Measurements from ENCODE around the gene SLC22A6. TPM values are rescaled to one million over a fixed set of nuclear protein-coding genes. Genes with fewer than 3 reads are reported as not detected.

Gene SLC22A6
- total RNA-seq, 1 experiment from 2014 or later = not detected

DNA sequence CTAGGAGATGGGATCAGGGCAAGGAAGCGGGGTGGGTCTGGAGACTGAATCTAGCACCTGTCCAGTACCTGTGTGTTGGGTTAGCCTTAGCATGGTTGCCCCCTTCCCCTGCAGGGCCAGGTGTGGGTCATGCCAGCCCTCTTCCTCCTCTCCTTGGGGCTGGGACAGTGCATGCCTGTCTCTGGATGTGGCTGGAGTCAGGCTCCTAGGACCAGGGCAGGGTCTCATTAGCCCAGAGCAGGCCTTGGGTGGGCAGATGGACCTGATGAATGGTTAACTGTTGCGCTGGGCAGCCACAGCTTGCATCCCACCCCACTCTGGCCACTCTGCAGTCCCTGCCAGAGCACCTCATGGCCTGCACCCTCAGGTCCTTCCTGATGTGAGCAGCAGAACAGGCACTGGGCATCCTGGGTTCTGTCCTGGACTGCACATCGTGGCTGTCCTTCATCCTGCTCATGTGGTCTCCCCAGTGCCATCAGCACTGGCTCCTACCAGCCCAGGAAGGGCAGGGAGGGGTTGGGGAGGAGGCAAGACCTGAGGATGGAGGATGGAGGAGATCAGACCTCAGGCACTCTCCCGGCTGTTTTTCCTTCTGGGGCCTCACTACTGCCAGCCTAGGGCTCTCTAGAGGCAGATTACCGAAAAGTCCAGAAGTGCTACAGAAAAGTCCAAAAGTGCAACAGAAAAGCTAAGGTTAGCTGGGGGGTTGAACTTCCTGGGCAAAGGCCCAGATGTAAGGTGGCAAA is 50.8 kb downstream of the SLC22A6 start:
- Histone ChIP-seq H3K27ac (no peak overlapping the region), H3K4me1 (replicated peaks) (no peaks in the 10 kb centered on the region), H3K36me3 (no peaks in the 10 kb centered on the region), H3K9me3 (replicated peaks) (no peaks in the 10 kb centered on the region), H3K4me3 (no peak overlapping the region), H3K27me3 (replicated peaks) (peaks cover 5% of the 10 kb centered on the region; the same call in 1 of the 2 replicates)
- no peak for DNase-seq (ENCODE audit: low read depth in 1 of 2, low spot score in 2 of 2)

GRCh38 chr11:62933285-62933684 is 51.5 kb downstream of the SLC22A6 start:
- Histone ChIP-seq H3K9me3 (replicated peaks) (no peaks in the 10 kb centered on the region), H3K4me3 (no peak overlapping the region), H3K36me3 (no peaks in the 10 kb centered on the region), H3K27me3 (replicated peaks) (peaks cover 11% of the 10 kb centered on the region), H3K4me1 (replicated peaks) (no peaks in the 10 kb centered on the region), H3K27ac (no peak overlapping the region)
- DNase-seq (ENCODE audit: low read depth in 1 of 2, low spot score in 2 of 2) = no peak

GRCh38 chr11:62931499-62932278 is 53.1 kb downstream of the SLC22A6 start:
- H3K4me1 ChIP-seq (replicated peaks) = no peaks in the 10 kb centered on the region
- no peak overlapping the region for H3K27ac ChIP-seq
- H3K4me3 ChIP-seq = no peak overlapping the region
- no peaks in the 10 kb centered on the region for H3K36me3 ChIP-seq
- H3K27me3 ChIP-seq (replicated peaks) = peaks cover 27% of the 10 kb centered on the region
- H3K9me3 ChIP-seq (replicated peaks) = no peaks in the 10 kb centered on the region
- no peak for DNase-seq (ENCODE audit: low read depth in 1 of 2, low spot score in 2 of 2)

DNA sequence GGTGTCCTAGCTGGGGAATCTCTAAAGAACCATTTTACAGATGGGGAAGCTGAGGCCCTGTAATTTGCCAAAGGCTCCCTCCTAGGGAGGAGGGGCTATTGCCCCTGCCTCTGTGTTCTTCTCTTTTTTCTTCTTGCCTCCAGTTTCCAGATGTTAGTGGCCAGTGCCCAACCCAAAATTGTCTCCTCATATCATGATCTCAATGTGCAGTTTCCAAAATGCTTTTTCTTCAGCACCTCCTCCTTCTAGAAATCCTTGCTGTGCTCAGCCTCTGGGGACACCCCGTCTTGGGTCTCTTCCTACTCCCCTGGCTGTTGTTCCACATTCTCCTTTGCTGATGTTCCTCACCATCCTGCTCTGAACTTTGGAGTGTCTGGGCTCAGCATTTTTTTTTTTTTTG is 54.1 kb downstream of the SLC22A6 start:
- Histone ChIP-seq H3K27me3 (replicated peaks) (peaks cover 34% of the 10 kb centered on the region), H3K4me3 (no peak overlapping the region), H3K4me1 (replicated peaks) (no peaks in the 10 kb centered on the region), H3K36me3 (no peaks in the 10 kb centered on the region), H3K9me3 (replicated peaks) (no peaks in the 10 kb centered on the region), H3K27ac (no peak overlapping the region)
- no peak for DNase-seq (ENCODE audit: low read depth in 1 of 2, low spot score in 2 of 2)

DNA sequence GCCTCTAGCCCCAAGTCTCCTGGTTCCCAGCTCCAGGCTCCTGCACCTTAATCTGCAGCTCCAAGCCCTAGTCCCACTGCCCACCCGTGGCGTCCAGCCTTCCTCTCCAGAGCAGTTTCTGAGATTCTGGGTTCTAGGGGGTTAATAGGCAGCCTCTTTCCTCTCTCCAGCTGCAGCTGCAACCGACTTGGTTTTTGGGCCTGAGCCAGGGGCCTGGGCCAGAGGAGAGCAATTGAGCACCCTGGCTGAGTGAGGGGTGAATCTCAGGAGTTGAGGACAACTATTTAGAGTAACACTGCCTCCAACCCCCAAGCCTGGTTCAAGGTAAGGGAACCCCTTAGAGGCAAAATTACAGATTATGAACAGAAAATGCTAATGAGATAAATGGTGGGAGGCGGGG is 54.6 kb downstream of the SLC22A6 start:
- H3K4me1 ChIP-seq (replicated peaks) = no peaks in the 10 kb centered on the region
- peaks cover 37% of the 10 kb centered on the region for H3K27me3 ChIP-seq (replicated peaks)
- no peaks in the 10 kb centered on the region for H3K9me3 ChIP-seq (replicated peaks)
- no peak overlapping the region for H3K27ac ChIP-seq
- no peaks in the 10 kb centered on the region for H3K36me3 ChIP-seq
- H3K4me3 ChIP-seq = no peak overlapping the region
- DNase-seq (ENCODE audit: low read depth in 1 of 2, low spot score in 2 of 2) = no peak

DNA sequence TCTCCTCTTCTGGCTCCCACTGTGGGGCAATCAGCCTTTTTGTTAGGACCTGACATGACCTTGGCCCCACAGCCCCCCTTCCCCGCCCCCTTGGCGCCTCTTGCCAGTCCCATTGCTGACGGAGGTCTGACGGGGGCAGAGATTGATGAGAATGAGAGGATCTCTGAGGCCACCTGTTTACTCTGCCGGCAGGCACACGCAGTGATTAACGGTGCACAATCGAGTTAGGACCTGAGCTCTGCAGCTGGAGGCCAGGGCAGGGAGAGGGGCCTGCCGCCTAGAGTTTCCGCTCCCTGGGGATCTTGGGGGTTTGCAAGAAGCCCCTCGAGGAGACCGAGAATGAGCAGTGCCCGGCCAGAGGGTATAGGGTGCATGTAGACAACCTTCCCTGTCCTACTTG is 56.8 kb downstream of the SLC22A6 start:
- no peaks in the 10 kb centered on the region for H3K9me3 ChIP-seq (replicated peaks)
- no peaks in the 10 kb centered on the region for H3K36me3 ChIP-seq
- H3K27me3 ChIP-seq (replicated peaks) = peaks cover 55% of the 10 kb centered on the region
- no peak for DNase-seq (ENCODE audit: low read depth in 1 of 2, low spot score in 2 of 2)
- no peak overlapping the region for H3K27ac ChIP-seq
- H3K4me3 ChIP-seq = no peak overlapping the region
- H3K4me1 ChIP-seq (replicated peaks) = no peaks in the 10 kb centered on the region; the same call in none of the 2 replicates

DNA sequence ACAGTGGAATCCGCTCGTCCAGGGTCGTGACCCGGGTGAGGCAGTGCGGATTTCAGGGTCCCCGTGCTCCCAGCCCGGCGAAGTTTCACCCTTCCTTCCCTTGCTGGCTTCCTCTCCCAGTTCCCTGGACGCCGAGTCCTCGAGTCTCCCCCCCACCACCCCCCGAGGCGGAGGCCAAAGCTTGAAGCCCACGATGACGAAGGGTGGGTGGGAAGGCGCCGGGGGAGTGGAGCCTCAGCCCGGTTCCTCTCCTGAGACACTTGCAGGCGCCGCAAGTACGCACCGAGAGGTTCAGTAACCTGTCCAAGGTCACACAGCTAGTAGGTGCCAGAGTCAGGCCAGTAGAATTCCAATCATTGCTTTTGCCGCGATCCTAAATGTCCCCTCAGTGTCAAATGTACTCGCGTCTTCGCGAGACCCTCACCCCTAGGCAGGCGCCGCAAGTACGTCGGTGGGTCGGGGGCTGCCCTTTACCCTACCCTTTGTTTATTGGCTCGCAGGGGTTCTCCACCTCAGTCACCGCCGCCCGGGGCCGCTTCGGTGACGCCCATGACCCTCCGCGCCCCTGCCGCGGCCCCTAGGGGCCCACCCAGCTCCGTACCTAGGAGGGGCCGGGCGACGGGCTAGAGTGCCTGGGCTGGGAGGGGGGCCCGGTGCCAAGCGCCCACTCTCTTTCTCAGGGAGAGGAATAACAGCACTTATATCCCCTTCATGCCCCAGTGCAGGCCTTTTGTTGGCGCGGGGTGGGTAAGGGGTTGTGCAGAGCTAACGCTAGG is 57.9 kb downstream of the SLC22A6 start:
- Histone ChIP-seq H3K9me3 (replicated peaks) (no peaks in the 10 kb centered on the region), H3K4me1 (replicated peaks) (no peaks in the 10 kb centered on the region; the same call in none of the 2 replicates), H3K4me3 (no peak overlapping the region), H3K27me3 (replicated peaks) (peaks cover 66% of the 10 kb centered on the region), H3K36me3 (no peaks in the 10 kb centered on the region), H3K27ac (no peak overlapping the region)
- DNase-seq (ENCODE audit: low read depth in 1 of 2, low spot score in 2 of 2) = no peak

Other genes with a start within 250 kb of the SLC22A6 start
- 8.3 and 10.8 TPM in 2 replicates for gene ZBTB3, start 230.8 kb downstream of the SLC22A6 start, total RNA-seq (2014; rRNA removed; shearing (Covaris generic))
- gene POLR2G, start 223.4 kb downstream of the SLC22A6 start, total RNA-seq (2014; rRNA removed; shearing (Covaris generic)) = 224 and 259 TPM in 2 replicates
- 19.7 and 28.9 TPM in 2 replicates for gene TAF6L, start 213.6 kb downstream of the SLC22A6 start, total RNA-seq (2014; rRNA removed; shearing (Covaris generic))
- 92.8 and 131 TPM in 2 replicates for gene TMEM179B, start 197.6 kb downstream of the SLC22A6 start, total RNA-seq (2014; rRNA removed; shearing (Covaris generic))
- 39.7 and 42.4 TPM in 2 replicates for gene TMEM223, start 193.0 kb downstream of the SLC22A6 start, total RNA-seq (2014; rRNA removed; shearing (Covaris generic))
- gene NXF1, start 179.5 kb downstream of the SLC22A6 start, total RNA-seq (2014; rRNA removed; shearing (Covaris generic)) = 33.6 and 33.8 TPM in 2 replicates
- 45.7 and 45.8 TPM in 2 replicates for gene STX5, start 152.9 kb downstream of the SLC22A6 start, total RNA-seq (2014; rRNA removed; shearing (Covaris generic))
- gene TEX54, start 152.1 kb downstream of the SLC22A6 start, total RNA-seq (2014; rRNA removed; shearing (Covaris generic)) = not detected in 2 replicates
- 97.4 and 102 TPM in 2 replicates for gene WDR74, start 145.4 kb downstream of the SLC22A6 start, total RNA-seq (2014; rRNA removed; shearing (Covaris generic))
- gene SLC3A2, start 104.1 kb downstream of the SLC22A6 start, total RNA-seq (2014; rRNA removed; shearing (Covaris generic)) = 452 and 454 TPM in 2 replicates
- not detected in 2 replicates for gene CHRM1, start 63.6 kb downstream of the SLC22A6 start, total RNA-seq (2014; rRNA removed; shearing (Covaris generic))
- not detected in 2 replicates for gene SLC22A8, start 30.9 kb upstream of the SLC22A6 start, total RNA-seq (2014; rRNA removed; shearing (Covaris generic))
- not detected in 2 replicates for gene SLC22A24, start 159.3 kb upstream of the SLC22A6 start, total RNA-seq (2014; rRNA removed; shearing (Covaris generic))

Measured in SJSA1 (cell line).